ENCODE results near the gene SH3GL2. TPM values are rescaled to one million over a fixed set of nuclear protein-coding genes. Genes with fewer than 3 reads are reported as not detected.

SH3GL2 gene
- total and polyA plus RNA-seq, 9 of the 15 experiments (the other 6 are each of a cell fraction or from before 2014, with no cell fraction given), result not detected

- TF ChIP-seq TCF3 (CRISPR knock-in tag; IDR thresholded peaks at IDR 0.05) (peak; percentile 21; the same call in 1 of the 2 replicates), PKNOX1 (IDR thresholded peaks at IDR 0.05) (no peak), HMBOX1 (IDR thresholded peaks at IDR 0.05) (no peak), ZNF639 (CRISPR knock-in tag; conservative IDR thresholded peaks at IDR 0.05 in 1 of 2, IDR thresholded peaks at IDR 0.05 in 1 of 2) (no peak), ZBTB17 (CRISPR knock-in tag; IDR thresholded peaks at IDR 0.05) (no peak), ZNF23 (CRISPR knock-in tag; IDR thresholded peaks at IDR 0.05) (no peak), FOXA3 (CRISPR knock-in tag; conservative IDR thresholded peaks at IDR 0.05 in 1 of 2, IDR thresholded peaks at IDR 0.05 in 1 of 2) (peak; percentile 31 to 96; a peak in 3 of 4 replicates), SRF (CRISPR knock-in tag; IDR thresholded peaks at IDR 0.05) (no peak)
These were observed 216.9 kb downstream of the SH3GL2 start (continued) for GRCh38 chr9:17795744-17796143.
